DND-41 (cell line): ENCODE data around the gene HSPA1B.

Experiments
- ATAC-seq: fragments of 200-7000 bp; cut with Tn5 transposase; 3 replicates; pipeline ENCODE4 v1.9.1; 2021; ENCODE audit warnings: low read depth; ENCODE audit not compliant: insufficient read depth
- DNase-seq: peaks from one replicate; pipeline ENCODE4 v3.0.0-alpha.2; 2020
- H2AFZ ChIP-seq: 2 replicates; pipeline ENCODE4 v1.6.0; 2012; ENCODE audit warnings: low read depth, low read length
- H3K27ac ChIP-seq: 2 replicates; pipeline ENCODE4 v1.5.1; 2012; ENCODE audit warnings: low read length, inconsistent platforms
- H3K27me3 ChIP-seq: fragments of 200-600 bp; sonication (generic); 2 replicates; pipeline ENCODE4 v1.6.0; 2012; ENCODE audit warnings: low read length, mild to moderate bottlenecking, inconsistent platforms; ENCODE audit not compliant: insufficient read depth, poor library complexity
- H3K36me3 ChIP-seq: 2 replicates; pipeline ENCODE4 v1.5.1; 2012; ENCODE audit warnings: low read length, inconsistent platforms; ENCODE audit not compliant: insufficient read depth
- H3K4me1 ChIP-seq: 2 replicates; pipeline ENCODE4 v1.5.1; 2012; ENCODE audit warnings: mild to moderate bottlenecking, low read length; ENCODE audit not compliant: insufficient read depth
- H3K4me2 ChIP-seq: 2 replicates; pipeline ENCODE4 v1.6.0; 2012; ENCODE audit warnings: mild to moderate bottlenecking, moderate library complexity, low read length, inconsistent platforms; ENCODE audit not compliant: insufficient read depth
- H3K4me3 ChIP-seq, 2 experiments: fragments of 200-600 bp in 1 of 2; shearing (Covaris generic) in 1 of 2; 2 replicates each; pipeline ENCODE4 v1.5.1; 2012 to 2016; ENCODE audit warnings: inconsistent platforms in 2 of 2, low read length in 2 of 2, mild to moderate bottlenecking in 2 of 2, low read depth in 1 of 2, moderate library complexity in 1 of 2
- H3K79me2 ChIP-seq: 2 replicates; pipeline ENCODE4 v1.6.0; 2012; ENCODE audit warnings: low read length, inconsistent platforms; ENCODE audit not compliant: insufficient read depth
- H3K9ac ChIP-seq: 2 replicates; pipeline ENCODE4 v1.6.0; 2012; ENCODE audit warnings: low read depth, mild to moderate bottlenecking, inconsistent platforms, low read length, moderate library complexity
- H3K9me3 ChIP-seq: 2 replicates; pipeline ENCODE4 v1.5.1; 2012; ENCODE audit warnings: low read length, moderate library complexity, mild to moderate bottlenecking, inconsistent platforms; ENCODE audit not compliant: insufficient read depth, severe bottlenecking
- H4K20me1 ChIP-seq: 2 replicates; pipeline ENCODE4 v1.6.0; 2012; ENCODE audit warnings: low read length; ENCODE audit not compliant: insufficient read depth
- EZH2 ChIP-seq: IDR thresholded peaks from 3 replicates; pipeline ENCODE4 v1.6.1; 2012; ENCODE audit warnings: borderline replicate concordance, low read depth, mild to moderate bottlenecking, moderate library complexity, low read length, inconsistent platforms; ENCODE audit not compliant: severe bottlenecking
- TF ChIP-seq, protein P1 (sequence below): IDR thresholded peaks from 2 replicates; pipeline ENCODE4 v1.5.1; 2012; ENCODE audit warnings: borderline replicate concordance, low read length, moderate library complexity, mild to moderate bottlenecking; ENCODE audit not compliant: poor library complexity, severe bottlenecking; ENCODE audit errors: extremely low read depth

Gene HSPA1B

GRCh38 chr6:31782126-31782855 is 45.2 kb upstream of the HSPA1B start:
- no peak overlapping the region for H3K4me2 ChIP-seq
- H3K4me1 ChIP-seq = no peaks in the 10 kb centered on the region
- ATAC-seq = no peak
- no peak overlapping the region for H2AFZ ChIP-seq
- H3K79me2 ChIP-seq = no peaks in the 10 kb centered on the region
- H3K4me3 ChIP-seq = no peak overlapping the region
- no peaks in the 10 kb centered on the region for H3K9me3 ChIP-seq
- H3K36me3 ChIP-seq = peaks cover 93% of the 10 kb centered on the region
- no peak for DNase-seq
- no peaks in the 10 kb centered on the region for H3K27me3 ChIP-seq
- no peak overlapping the region for H3K9ac ChIP-seq
- no peak overlapping the region for H3K27ac ChIP-seq
- TF ChIP-seq, protein P1, sequence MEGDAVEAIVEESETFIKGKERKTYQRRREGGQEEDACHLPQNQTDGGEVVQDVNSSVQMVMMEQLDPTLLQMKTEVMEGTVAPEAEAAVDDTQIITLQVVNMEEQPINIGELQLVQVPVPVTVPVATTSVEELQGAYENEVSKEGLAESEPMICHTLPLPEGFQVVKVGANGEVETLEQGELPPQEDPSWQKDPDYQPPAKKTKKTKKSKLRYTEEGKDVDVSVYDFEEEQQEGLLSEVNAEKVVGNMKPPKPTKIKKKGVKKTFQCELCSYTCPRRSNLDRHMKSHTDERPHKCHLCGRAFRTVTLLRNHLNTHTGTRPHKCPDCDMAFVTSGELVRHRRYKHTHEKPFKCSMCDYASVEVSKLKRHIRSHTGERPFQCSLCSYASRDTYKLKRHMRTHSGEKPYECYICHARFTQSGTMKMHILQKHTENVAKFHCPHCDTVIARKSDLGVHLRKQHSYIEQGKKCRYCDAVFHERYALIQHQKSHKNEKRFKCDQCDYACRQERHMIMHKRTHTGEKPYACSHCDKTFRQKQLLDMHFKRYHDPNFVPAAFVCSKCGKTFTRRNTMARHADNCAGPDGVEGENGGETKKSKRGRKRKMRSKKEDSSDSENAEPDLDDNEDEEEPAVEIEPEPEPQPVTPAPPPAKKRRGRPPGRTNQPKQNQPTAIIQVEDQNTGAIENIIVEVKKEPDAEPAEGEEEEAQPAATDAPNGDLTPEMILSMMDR = no peak
- no peak for TF ChIP-seq EZH2
- peaks cover 8% of the 10 kb centered on the region for H4K20me1 ChIP-seq

GRCh38 chr6:31784098-31784925 is 43.2 kb upstream of the HSPA1B start:
- Histone ChIP-seq H3K36me3 (peaks cover 84% of the 10 kb centered on the region), H3K27me3 (no peaks in the 10 kb centered on the region), H3K4me2 (no peak overlapping the region), H3K27ac (peak overlapping the region; percentile 44; the same call in 1 of the 2 replicates), H3K4me3 (no peak overlapping the region), H4K20me1 (peaks cover 8% of the 10 kb centered on the region; the same call in 1 of the 2 replicates), H2AFZ (no peak overlapping the region), H3K9ac (no peak overlapping the region), H3K79me2 (no peaks in the 10 kb centered on the region), H3K4me1 (no peaks in the 10 kb centered on the region), H3K9me3 (no peaks in the 10 kb centered on the region)
- TF ChIP-seq EZH2 = no peak
- ATAC-seq = no peak
- no peak for DNase-seq

- no peaks in the 10 kb centered on the region for H3K9me3 ChIP-seq
- no peak overlapping the region for H3K9ac ChIP-seq
- H3K4me1 ChIP-seq = no peaks in the 10 kb centered on the region
- H3K27me3 ChIP-seq = no peaks in the 10 kb centered on the region
- H3K27ac ChIP-seq = no peak overlapping the region
- no peak for ATAC-seq
- H2AFZ ChIP-seq = no peak overlapping the region
- H3K4me3 ChIP-seq = no peak overlapping the region
- H4K20me1 ChIP-seq = peaks cover 4% of the 10 kb centered on the region; the same call in 1 of the 2 replicates
- peaks cover 2% of the 10 kb centered on the region; the same call in 1 of the 2 replicates for H3K79me2 ChIP-seq
- peaks cover 82% of the 10 kb centered on the region for H3K36me3 ChIP-seq
- TF ChIP-seq, protein P1 = no peak
- no peak for TF ChIP-seq EZH2
- no peak for DNase-seq
- no peak overlapping the region for H3K4me2 ChIP-seq
Observed at GRCh38 chr6:31785475-31785874, 42.1 kb upstream of the HSPA1B start.
